GM23338 (cell line): ENCODE data around the gene ANKFY1. TPM values are rescaled to one million over a fixed set of nuclear protein-coding genes. Genes with fewer than 3 reads are reported as not detected.

Source experiments
- ATAC-seq: fragments of 200-7000 bp; cut with Tn5 transposase; 3 replicates; pipeline ENCODE4 v1.9.1; 2020
- DNase-seq: peaks from one replicate; pipeline ENCODE4 v3.0.0-alpha.2; 2015; ENCODE audit warnings: low spot score
- H2AFZ ChIP-seq: fragments of 200-600 bp; sonication (generic); 2 replicates; pipeline ENCODE4 v1.8.0; 2016; ENCODE audit warnings: antibody characterized with exemption, mild to moderate bottlenecking, moderate library complexity
- H3F3A ChIP-seq: fragments of 200-600 bp; sonication (generic); replicated peaks from 2 replicates; pipeline ENCODE4 v1.8.0; 2017; ENCODE audit warnings: antibody characterized with exemption, mixed run types, low read depth
- H3K27ac ChIP-seq: fragments of 200-600 bp; sonication (generic); 2 replicates; pipeline ENCODE4 v1.6.1; 2016; ENCODE audit warnings: low read depth
- H3K27me3 ChIP-seq: fragments of 200-600 bp; sonication (generic); 2 replicates; pipeline ENCODE4 v1.8.0; 2016; ENCODE audit warnings: mild to moderate bottlenecking, mixed run types, moderate library complexity; ENCODE audit not compliant: insufficient read depth
- H3K36me3 ChIP-seq: fragments of 200-600 bp; sonication (generic); 2 replicates; pipeline ENCODE4 v1.8.0; 2016; ENCODE audit warnings: mild to moderate bottlenecking; ENCODE audit not compliant: insufficient read depth
- H3K4me1 ChIP-seq: fragments of 200-600 bp; sonication (generic); 2 replicates; pipeline ENCODE4 v1.8.0; 2016; ENCODE audit warnings: mild to moderate bottlenecking, moderate library complexity; ENCODE audit not compliant: insufficient read depth
- H3K4me2 ChIP-seq: fragments of 200-600 bp; sonication (generic); 2 replicates; pipeline ENCODE4 v1.7.1; 2017; ENCODE audit warnings: mixed run types
- H3K4me3 ChIP-seq: fragments of 200-600 bp; sonication (generic); 2 replicates; pipeline ENCODE4 v1.6.1; 2016; ENCODE audit warnings: mixed run types
- H3K79me2 ChIP-seq: fragments of 200-600 bp; sonication (generic); replicated peaks from 2 replicates; pipeline ENCODE4 v1.8.0; 2017; ENCODE audit warnings: mild to moderate bottlenecking; ENCODE audit not compliant: insufficient read depth
- H3K9me2 ChIP-seq: fragments of 200-600 bp; sonication (generic); 2 replicates; pipeline ENCODE4 v1.8.0; 2017; ENCODE audit not compliant: insufficient read depth
- H4K20me1 ChIP-seq: fragments of 200-600 bp; sonication (generic); replicated peaks from 2 replicates; pipeline ENCODE4 v1.8.0; 2017; ENCODE audit warnings: mild to moderate bottlenecking; ENCODE audit not compliant: insufficient read depth
- H3K27ac Mint-ChIP-seq: 2 replicates; pipeline ENCODE4 v1.8.0; 2020; ENCODE audit warnings: inconsistent platforms, mild to moderate bottlenecking, moderate library complexity, mixed read lengths
- H3K27me3 Mint-ChIP-seq: 3 replicates; pipeline ENCODE4 v1.8.0; 2022; ENCODE audit warnings: low read depth, mild to moderate bottlenecking, moderate library complexity, mixed read lengths, inconsistent platforms; ENCODE audit not compliant: insufficient read depth, poor library complexity
- H3K36me3 Mint-ChIP-seq: 3 replicates; pipeline ENCODE4 v1.8.0; 2021; ENCODE audit warnings: low read depth, mild to moderate bottlenecking, inconsistent platforms, moderate library complexity, mixed read lengths
- H3K4me1 Mint-ChIP-seq: 3 replicates; pipeline ENCODE4 v1.8.0; 2020; ENCODE audit warnings: mild to moderate bottlenecking, inconsistent platforms, mixed read lengths
- H3K4me3 Mint-ChIP-seq: 3 replicates; pipeline ENCODE4 v1.8.0; 2021; ENCODE audit warnings: moderate library complexity, mild to moderate bottlenecking, inconsistent platforms, mixed read lengths
- H3K9me3 Mint-ChIP-seq: 3 replicates; pipeline ENCODE4 v1.8.0; 2020; ENCODE audit warnings: moderate library complexity, mild to moderate bottlenecking, inconsistent platforms, mixed read lengths
- CREB1 ChIP-seq: fragments of 250-450 bp; sonication (Bioruptor Pico); IDR thresholded peaks from 2 replicates; pipeline ENCODE4 v1.5.0; 2020; ENCODE audit warnings: low read depth, mild to moderate bottlenecking, moderate library complexity
- ETS1 ChIP-seq: IDR thresholded peaks from 2 replicates; pipeline ENCODE4 v1.6.1; 2016; ENCODE audit warnings: antibody characterized with exemption
- EZH2 ChIP-seq: fragments of 200-600 bp; sonication (generic); IDR thresholded peaks from one replicate; pipeline ENCODE4 v1.8.0; 2017; ENCODE audit warnings: antibody characterized with exemption, mild to moderate bottlenecking, low read depth; ENCODE audit not compliant: unreplicated experiment
- EZH2phosphoT487 ChIP-seq: fragments of 200-600 bp; sonication (generic); IDR thresholded peaks from one replicate; pipeline ENCODE4 v1.8.1; 2018; ENCODE audit warnings: antibody characterized with exemption; ENCODE audit not compliant: unreplicated experiment
- JUNB ChIP-seq: IDR thresholded peaks from one replicate; pipeline ENCODE4 v1.6.1; 2016; ENCODE audit warnings: antibody characterized with exemption; ENCODE audit not compliant: unreplicated experiment
- NANOG ChIP-seq: IDR thresholded peaks from 2 replicates; pipeline ENCODE4 v1.6.1; 2016; ENCODE audit warnings: antibody characterized with exemption, borderline replicate concordance
- POLR2AphosphoS5 ChIP-seq: IDR thresholded peaks from 2 replicates; pipeline ENCODE4 v1.6.1; 2016; ENCODE audit warnings: antibody characterized with exemption, low read depth
- REST ChIP-seq: IDR thresholded peaks from one replicate; pipeline ENCODE4 v1.6.1; 2018; ENCODE audit warnings: antibody characterized with exemption; ENCODE audit not compliant: unreplicated experiment
- STAT1 ChIP-seq: IDR thresholded peaks from one replicate; pipeline ENCODE4 v1.6.1; 2016; ENCODE audit warnings: antibody characterized with exemption; ENCODE audit not compliant: unreplicated experiment
- ZNF114 ChIP-seq: fragments of 250-450 bp; sonication (Bioruptor Pico); IDR thresholded peaks from 2 replicates; pipeline ENCODE4 v1.5.0; 2020; ENCODE audit warnings: mild to moderate bottlenecking, moderate library complexity
- ZNF331 ChIP-seq: fragments of 250-450 bp; sonication (Bioruptor Pico); IDR thresholded peaks from 2 replicates; pipeline ENCODE4 v1.5.0; 2020; ENCODE audit warnings: low read depth, mild to moderate bottlenecking, moderate library complexity
- polyA plus RNA-seq: library from polyadenylated mRNA; unstranded; fragments of >200 nt; fragmentation: Nextera tagmentation; extraction: Ambion mirVana; gene quantifications from 2 replicates; pipeline ENCODE4 v1.2.1, GENCODE V29; 2016
- total RNA-seq: library from RNA; depleted of rRNA; stranded (reverse); fragments of >200 nt; shearing (Covaris generic); gene quantifications from 2 replicates; pipeline ENCODE4 v1.2.3, GENCODE V29; 2014

The ANKFY1 gene
- total and polyA plus RNA-seq, 2 experiments from 2014 or later, result 12.9 to 44.4 TPM

GRCh38 chr17:4267402-4267801 lies 3.6 kb upstream of the ANKFY1 start:
- Histone ChIP-seq H2AFZ (no peak overlapping the region), H3K27me3 (no peaks in the 10 kb centered on the region), H3K4me2 (no peak overlapping the region), H3K27ac (peak overlapping the region; percentile 68), H3K9me2 (no peaks in the 10 kb centered on the region), H3K36me3 (peaks cover 22% of the 10 kb centered on the region), H4K20me1 (peaks cover 34% of the 10 kb centered on the region), H3K79me2 (peaks cover 16% of the 10 kb centered on the region), H3F3A (peaks cover 16% of the 10 kb centered on the region; the same call in 1 of the 2 replicates), H3K4me1 (peaks cover 13% of the 10 kb centered on the region), H3K4me3 (no peak overlapping the region)
- no peak for DNase-seq
- Mint-ChIP-seq H3K27me3 (peaks cover 7% of the 10 kb centered on the region), H3K36me3 (peaks cover 26% of the 10 kb centered on the region), H3K4me1 (peaks cover 23% of the 10 kb centered on the region), H3K9me3 (no peaks in the 10 kb centered on the region), H3K4me3 (no peak overlapping the region), H3K27ac (no peak overlapping the region; the same call in 1 of the 2 replicates)
- TF ChIP-seq POLR2AphosphoS5 (no peak; the same call in 1 of the 2 replicates), JUNB (no peak), EZH2 (no peak), NANOG (no peak), ETS1 (no peak), CREB1 (CRISPR knock-in tag) (no peak), ZNF331 (CRISPR knock-in tag) (no peak), REST (no peak), STAT1 (no peak), ZNF114 (CRISPR knock-in tag) (no peak)
- ATAC-seq, result no peak

- H3K27ac ChIP-seq, result 0 out of 2 replicates have a peak overlapping the region, but pooled peaks have one; percentile 59
- no peak overlapping the region for H3K4me3 ChIP-seq
- H3K4me2 ChIP-seq, result no peak overlapping the region
- H3F3A ChIP-seq, result peaks cover 16% of the 10 kb centered on the region; the same call in 1 of the 2 replicates
- peaks cover 25% of the 10 kb centered on the region for H3K79me2 ChIP-seq
- H2AFZ ChIP-seq, result no peak overlapping the region
- Mint-ChIP-seq H3K36me3 (peaks cover 22% of the 10 kb centered on the region), H3K9me3 (no peaks in the 10 kb centered on the region), H3K4me3 (no peak overlapping the region), H3K27me3 (peaks cover 7% of the 10 kb centered on the region), H3K27ac (no peak overlapping the region), H3K4me1 (peaks cover 31% of the 10 kb centered on the region)
- no peaks in the 10 kb centered on the region for H3K27me3 ChIP-seq
- H3K36me3 ChIP-seq, result peaks cover 18% of the 10 kb centered on the region
- peaks cover 41% of the 10 kb centered on the region for H4K20me1 ChIP-seq
- ATAC-seq (no peak), DNase-seq (no peak)
- H3K9me2 ChIP-seq, result no peaks in the 10 kb centered on the region
- peaks cover 13% of the 10 kb centered on the region for H3K4me1 ChIP-seq
- TF ChIP-seq POLR2AphosphoS5 (no peak; the same call in 1 of the 2 replicates), EZH2phosphoT487 (no peak), REST (no peak), JUNB (no peak), ETS1 (no peak)
Observed at GRCh38 chr17:4266550-4266949, 2.8 kb upstream of the ANKFY1 start.
